CD4-positive, alpha-beta T cell (primary cell): ENCODE results near the gene AIMP1. TPM values are rescaled to one million over a fixed set of nuclear protein-coding genes. Genes with fewer than 3 reads are reported as not detected.

Experiments used
- ATAC-seq: fragments of 200-7000 bp; cut with Tn5 transposase; one replicate; pipeline ENCODE4 v1.10.0; 2022; ENCODE audit warnings: mild to moderate bottlenecking; ENCODE audit not compliant: poor library complexity
- CTCF ChIA-PET: fragments of 350-600 bp; sonication (Branson Sonifier 250); formaldehyde crosslinking; loops from one replicate; lab custom pipeline; 2021; ENCODE audit warnings: antibody characterized with exemption, inconsistent platforms; lab: Charles Lee
- POLR2A ChIA-PET: fragments of 350-600 bp; sonication (Branson Sonifier 250); formaldehyde crosslinking; loops from one replicate; lab custom pipeline; 2021; ENCODE audit warnings: antibody characterized with exemption, inconsistent platforms; lab: Charles Lee
- DNase-seq, 14 experiments: peaks; one replicate each; pipeline ENCODE4 v3.0.0-alpha.2; 2013 to 2020; ENCODE audit warnings: mixed read lengths in 2 of 14
- H3K27ac ChIP-seq, 2 donors: one replicate each; pipeline versions ENCODE4 v1.5.1 to v1.7.0; 2013; ENCODE audit warnings: low read length in 2 of 2, low read depth in 1 of 2, mild to moderate bottlenecking in 1 of 2
- H3K27me3 ChIP-seq, 2 experiments: 1 replicate in 1 of 2; 2 replicates in 1 of 2; pipeline versions ENCODE4 v1.6.1 to v1.7.0; 2013; ENCODE audit warnings: low read length in 2 of 2, control low read depth in 1 of 2, mild to moderate bottlenecking in 1 of 2, moderate library complexity in 1 of 2; ENCODE audit not compliant: insufficient read depth in 2 of 2, control insufficient read depth in 1 of 2
- H3K36me3 ChIP-seq: one replicate; pipeline ENCODE4 v1.6.1; 2013; ENCODE audit warnings: low read length, control low read depth; ENCODE audit not compliant: insufficient read depth
- H3K4me1 ChIP-seq: one replicate; pipeline ENCODE4 v1.6.1; 2013; ENCODE audit warnings: low read length, control low read depth; ENCODE audit not compliant: insufficient read depth
- H3K4me3 ChIP-seq: one replicate; pipeline ENCODE4 v1.5.1; 2013; ENCODE audit warnings: mild to moderate bottlenecking, low read length, moderate library complexity
- H3K9me3 ChIP-seq, 2 experiments: 1 replicate in 1 of 2; 2 replicates in 1 of 2; pipeline versions ENCODE4 v1.6.1 to v1.7.0; 2013; ENCODE audit warnings: low read length in 2 of 2, mild to moderate bottlenecking in 2 of 2, control low read depth in 1 of 2, moderate library complexity in 1 of 2; ENCODE audit not compliant: control insufficient read depth in 1 of 2, insufficient read depth in 1 of 2
- H3K27ac Mint-ChIP-seq: one replicate; pipeline ENCODE4 v1.8.0; 2020; ENCODE audit warnings: mixed read lengths
- H3K27me3 Mint-ChIP-seq: one replicate; pipeline ENCODE4 v1.8.0; 2021; ENCODE audit warnings: mixed read lengths
- H3K36me3 Mint-ChIP-seq: one replicate; pipeline ENCODE4 v1.8.0; 2021; ENCODE audit warnings: low read depth, mixed read lengths
- H3K4me1 Mint-ChIP-seq: one replicate; pipeline ENCODE4 v1.8.0; 2021; ENCODE audit warnings: low read depth, mixed read lengths
- H3K4me3 Mint-ChIP-seq: one replicate; pipeline ENCODE4 v1.8.0; 2020; ENCODE audit warnings: mild to moderate bottlenecking, mixed read lengths
- H3K9me3 Mint-ChIP-seq: one replicate; pipeline ENCODE4 v1.8.0; 2020; ENCODE audit warnings: mixed read lengths
- CTCF ChIP-seq: fragments of 200-600 bp; IDR thresholded peaks from one replicate; pipeline ENCODE4 v1.8.0; 2022; ENCODE audit warnings: antibody characterized with exemption, mild to moderate bottlenecking
- intact Hi-C, 2 experiments: fragments of 100-400 bp; cut with DNase I in 1 of 2; cut with micrococcal nuclease in 1 of 2; formaldehyde crosslinking; loops; one replicate each; pipeline versions ENCODE4 v1.15.1 to v1.9.0; 2023 to 2025; cut with DNase I, micrococcal nuclease
- total RNA-seq, 174 experiments: library from RNA in 2 of 174; stranded (reverse) in 2 of 174; gene quantifications; one replicate each; pipeline ENCODE4 v1.2.3 and lab custom pipeline; 2021 to 2026

Gene AIMP1
- total RNA-seq, 2 experiments from 2014 or later = 75.4 to 77.8 TPM

GRCh38 chr4:106365613-106366012, 49.3 kb downstream of the AIMP1 start:
- no peak for ATAC-seq

DNA sequence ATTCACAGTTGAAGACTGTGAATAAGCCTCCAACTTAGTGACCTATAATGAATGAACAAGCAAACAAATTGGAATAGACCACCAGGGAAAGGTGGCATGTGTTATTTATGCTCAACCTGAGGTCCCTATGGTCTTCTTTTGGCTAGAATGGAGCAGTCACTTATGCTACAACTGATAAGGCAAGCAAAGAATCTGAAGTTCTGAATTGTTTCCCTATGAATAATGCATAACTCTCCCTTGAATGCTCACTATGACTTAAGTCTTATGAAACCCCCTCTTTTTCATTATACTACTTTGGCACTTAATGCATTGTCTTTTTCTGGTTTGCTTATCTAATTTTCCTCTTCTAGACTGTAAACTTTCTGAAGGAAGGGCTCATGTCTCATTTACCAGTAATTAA, 49.7 kb downstream of the AIMP1 start:
- intact Hi-C loops = no loop called here
- Mint-ChIP-seq H3K27me3 (peaks cover 24% of the 10 kb centered on the region), H3K36me3 (no peaks in the 10 kb centered on the region), H3K27ac (no peak overlapping the region), H3K9me3 (no peaks in the 10 kb centered on the region), H3K4me3 (no peak overlapping the region), H3K4me1 (no peaks in the 10 kb centered on the region)
- DNase-seq = no peak
- H3K36me3 ChIP-seq = no peaks in the 10 kb centered on the region
- H3K27ac ChIP-seq = no peak overlapping the region
- no peaks in the 10 kb centered on the region for H3K9me3 ChIP-seq
- TF ChIP-seq CTCF = no peak
- H3K4me1 ChIP-seq = no peaks in the 10 kb centered on the region
- no peak overlapping the region for H3K4me3 ChIP-seq
- no peak for ATAC-seq
- ChIA-PET CTCF (no interaction called here), POLR2A (no interaction called here)
- H3K27me3 ChIP-seq = peaks cover 3 to 10% of the 10 kb centered on the region in 2 experiments

More at GRCh38 chr4:106365613-106366012, 49.3 kb downstream of the AIMP1 start:
- Histone ChIP-seq H3K27ac (no peak overlapping the region), H3K36me3 (no peaks in the 10 kb centered on the region), H3K27me3 (peaks cover 3 to 7% of the 10 kb centered on the region in 2 experiments), H3K4me1 (no peaks in the 10 kb centered on the region), H3K9me3 (no peaks in the 10 kb centered on the region), H3K4me3 (no peak overlapping the region)
- Mint-ChIP-seq H3K36me3 (no peaks in the 10 kb centered on the region), H3K27me3 (peaks cover 24% of the 10 kb centered on the region), H3K27ac (no peak overlapping the region), H3K4me3 (no peak overlapping the region), H3K4me1 (no peaks in the 10 kb centered on the region), H3K9me3 (no peaks in the 10 kb centered on the region)
- ChIA-PET POLR2A (no interaction called here), CTCF (no interaction called here)
- no peak for TF ChIP-seq CTCF
- intact Hi-C loops = no loop called here
- DNase-seq = peak in 1 of 14 experiments; percentile 8

- ChIA-PET CTCF (no interaction called here), POLR2A (no interaction called here)
- Mint-ChIP-seq H3K4me1 (no peaks in the 10 kb centered on the region), H3K9me3 (no peaks in the 10 kb centered on the region), H3K27ac (no peak overlapping the region), H3K36me3 (no peaks in the 10 kb centered on the region), H3K4me3 (no peak overlapping the region), H3K27me3 (peaks cover 21% of the 10 kb centered on the region)
- no peak for TF ChIP-seq CTCF
- H3K4me1 ChIP-seq = no peaks in the 10 kb centered on the region
- no peak overlapping the region for H3K27ac ChIP-seq
- DNase-seq (no peak), ATAC-seq (no peak)
- no peaks in the 10 kb centered on the region for H3K9me3 ChIP-seq
- H3K4me3 ChIP-seq = no peak overlapping the region
- intact Hi-C loops = no loop called here
- no peaks in the 10 kb centered on the region for H3K36me3 ChIP-seq
- H3K27me3 ChIP-seq = peaks cover 3 to 10% of the 10 kb centered on the region in 2 experiments
Measured at GRCh38 chr4:106367072-106367471, 50.7 kb downstream of the AIMP1 start.
